IMR-90 (cell line): ENCODE results near the gene PTCD1. TPM values are rescaled to one million over a fixed set of nuclear protein-coding genes. Genes with fewer than 3 reads are reported as not detected.

Source experiments
- ATAC-seq: fragments of 200-7000 bp; cut with Tn5 transposase; 2 replicates; pipeline ENCODE4 v1.9.1; 2020; ENCODE audit warnings: low read depth, mild to moderate bottlenecking, moderate library complexity
- BruUV-seq: library from RNA; stranded (reverse); fragments of 400-500 nt; replicated peaks from 2 replicates; lab custom pipeline; 2021; lab: Mats Ljungman, UMichigan
- CTCF ChIA-PET: fragments of 300-600 bp; formaldehyde crosslinking; extraction: SDS; loops from one replicate; lab custom pipeline; 2021; ENCODE audit warnings: antibody characterized with exemption; lab: Yijun Ruan, JAX
- POLR2A ChIA-PET: fragments of 300-600 bp; sonication (Branson Sonifier 250); formaldehyde crosslinking; loops from one replicate; lab custom pipeline; 2022; ENCODE audit warnings: antibody characterized with exemption; ENCODE audit not compliant: unreplicated experiment; lab: Charles Lee
- DNase-seq: peaks from one replicate; pipeline ENCODE4 v3.0.0; 2013
- H2AFZ ChIP-seq: replicated peaks from 2 replicates; pipeline ENCODE3; 2013; ENCODE audit warnings: low read length, mild to moderate bottlenecking; ENCODE audit not compliant: poor library complexity
- H2AK5ac ChIP-seq: 2 replicates; pipeline ENCODE4 v1.6.1; 2013; ENCODE audit warnings: low read depth, low read length, inconsistent platforms
- H2AK9ac ChIP-seq: replicated peaks from 2 replicates; pipeline ENCODE3; 2013; ENCODE audit warnings: mild to moderate bottlenecking, low read depth, low read length, moderate library complexity; ENCODE audit not compliant: poor library complexity
- H2BK120ac ChIP-seq: 2 replicates; pipeline ENCODE4 v1.6.1; 2013; ENCODE audit warnings: low read depth, low read length, inconsistent platforms
- H2BK15ac ChIP-seq: 3 replicates; pipeline ENCODE4 v1.6.1; 2013; ENCODE audit warnings: low read depth, low read length, inconsistent platforms
- H2BK20ac ChIP-seq: 2 replicates; pipeline ENCODE4 v1.6.1; 2013; ENCODE audit warnings: low read depth, mild to moderate bottlenecking, inconsistent platforms, low read length, moderate library complexity
- H2BK5ac ChIP-seq: 2 replicates; pipeline ENCODE4 v1.6.1; 2013; ENCODE audit warnings: mild to moderate bottlenecking, low read depth, low read length, inconsistent platforms; ENCODE audit not compliant: poor library complexity, severe bottlenecking
- H3K14ac ChIP-seq: replicated peaks from 2 replicates; pipeline ENCODE4 v1.6.1; 2013; ENCODE audit warnings: low read depth, low read length, inconsistent platforms
- H3K18ac ChIP-seq: 2 replicates; pipeline ENCODE4 v1.6.1; 2013; ENCODE audit warnings: low read depth, low read length, control low read depth
- H3K23ac ChIP-seq: 2 replicates; pipeline ENCODE4 v1.6.1; 2013; ENCODE audit warnings: low read depth, low read length, inconsistent platforms
- H3K27ac ChIP-seq: 2 replicates; pipeline ENCODE4 v1.5.1; 2013; ENCODE audit warnings: mild to moderate bottlenecking, control low read depth, low read length; ENCODE audit not compliant: insufficient read depth
- H3K27me3 ChIP-seq: 2 replicates; pipeline ENCODE4 v1.6.1; 2013; ENCODE audit warnings: low read length; ENCODE audit not compliant: control insufficient read depth, insufficient read depth
- H3K36me3 ChIP-seq: 2 replicates; pipeline ENCODE4 v1.6.1; 2013; ENCODE audit warnings: low read length, mixed read lengths; ENCODE audit not compliant: control insufficient read depth, insufficient read depth
- H3K4ac ChIP-seq: 2 replicates; pipeline ENCODE4 v1.6.1; 2013; ENCODE audit warnings: low read depth, low read length, inconsistent platforms
- H3K4me1 ChIP-seq: 2 replicates; pipeline ENCODE4 v1.6.1; 2013; ENCODE audit warnings: low read length, mixed read lengths; ENCODE audit not compliant: control insufficient read depth, insufficient read depth
- H3K4me2 ChIP-seq: 2 replicates; pipeline ENCODE4 v1.6.1; 2013; ENCODE audit warnings: low read depth, mild to moderate bottlenecking, control low read depth, low read length, moderate library complexity
- H3K4me3 ChIP-seq: 2 replicates; pipeline ENCODE4 v1.5.1; 2013; ENCODE audit warnings: low read depth, mild to moderate bottlenecking, control low read depth, low read length, moderate library complexity; ENCODE audit not compliant: insufficient read depth
- H3K56ac ChIP-seq: 2 replicates; pipeline ENCODE4 v1.6.1; 2013; ENCODE audit warnings: low read length, inconsistent platforms; ENCODE audit not compliant: insufficient read depth; ENCODE audit errors: extremely low read depth
- H3K79me1 ChIP-seq, 2 experiments: 2 replicates each; pipeline ENCODE4 v1.6.1; 2013; ENCODE audit warnings: low read length in 2 of 2, inconsistent platforms in 1 of 2, low read depth in 1 of 2
- H3K9ac ChIP-seq: 2 replicates; pipeline ENCODE4 v1.6.1; 2013; ENCODE audit warnings: low read depth, low read length, control low read depth
- H3K9me1 ChIP-seq: 2 replicates; pipeline ENCODE4 v1.6.1; 2013; ENCODE audit warnings: low read length, inconsistent platforms; ENCODE audit not compliant: insufficient read depth
- H3K9me3 ChIP-seq: 2 replicates; pipeline ENCODE4 v1.6.1; 2013; ENCODE audit warnings: low read length; ENCODE audit not compliant: control insufficient read depth, insufficient read depth
- H4K20me1 ChIP-seq: 2 replicates; pipeline ENCODE4 v1.6.1; 2013; ENCODE audit warnings: low read length, inconsistent platforms; ENCODE audit not compliant: insufficient read depth
- H4K5ac ChIP-seq: 2 replicates; pipeline ENCODE4 v1.6.1; 2013; ENCODE audit warnings: mild to moderate bottlenecking, low read depth, low read length, control low read depth
- H4K8ac ChIP-seq, 2 experiments: 2 replicates each; pipeline ENCODE4 v1.6.1; 2013; ENCODE audit warnings: low read depth in 2 of 2, low read length in 2 of 2, control low read depth in 1 of 2, inconsistent platforms in 1 of 2
- H4K91ac ChIP-seq: 2 replicates; pipeline ENCODE4 v1.6.1; 2013; ENCODE audit warnings: low read depth, low read length, inconsistent platforms; ENCODE audit not compliant: insufficient read depth
- CTCF ChIP-seq: conservative IDR thresholded peaks from 2 replicates; pipeline ENCODE4 v1.5.1; 2012; ENCODE audit warnings: mild to moderate bottlenecking, low read depth, low read length, improper control_type of control experiment
- ELK1 ChIP-seq: fragments of 150-350 bp; IDR thresholded peaks from 2 replicates; pipeline ENCODE4 v1.6.1; 2016; ENCODE audit warnings: low read depth, mild to moderate bottlenecking, low read length, moderate library complexity, borderline replicate concordance
- RAD21 ChIP-seq: IDR thresholded peaks from 2 replicates; pipeline ENCODE4 v1.6.1; 2012; ENCODE audit warnings: low read length, improper control_type of control experiment
- WGBS, 2 experiments: methylation state at CpG; one replicate each; pipeline versions ENCODE4 v1.1.5 to v1.1.7; 2013; ENCODE audit warnings: missing lambda C conversion rate in 2 of 2; ENCODE audit not compliant: insufficient read length in 1 of 2; ENCODE audit errors: extremely low coverage in 2 of 2; 5-methylcytosine and 5-hydroxymethylcytosine counted together
- dilution Hi-C: fragments of 300-500 bp; cut with HindIII; formaldehyde crosslinking; loops from one replicate; pipeline ENCODE4 v1.14.3; 2018; ENCODE audit warnings: low sequenced_read_pairs; ENCODE audit not compliant: unreplicated experiment
- in situ Hi-C: fragments of 300-500 bp; cut with MboI; formaldehyde crosslinking; loops from 3 replicates; pipeline ENCODE4 v1.14.3; 2019; ENCODE audit warnings: low sequenced_read_pairs, inconsistent platforms, mixed read lengths
- intact Hi-C: fragments of 100-400 bp; cut with micrococcal nuclease; formaldehyde crosslinking; loops from 2 replicates; pipeline ENCODE4 v1.10.0; 2022
- polyA plus RNA-seq, 3 experiments: library from polyadenylated mRNA; depleted of rRNA; stranded (reverse); fragments of >200 nt; gene quantifications; 2 replicates each; pipeline ENCODE4 v1.2.3, GENCODE V29; 2012; ENCODE audit warnings: low replicate concordance in 1 of 3
- total RNA-seq: library from RNA; depleted of rRNA; stranded (reverse); fragments of >200 nt; gene quantifications from 2 replicates; pipeline ENCODE4 v1.2.3, GENCODE V29; 2012

The PTCD1 gene
- total and polyA plus RNA-seq, 2 of the 4 experiments (the other 2 are of a cell fraction), result 2.2 to 4.0 TPM

GRCh38 chr7:99459087-99459486, 20.5 kb upstream of the PTCD1 start:
- ATAC-seq, result peak; percentile 25
- Histone ChIP-seq H3K9me1 (peaks cover 6% of the 10 kb centered on the region; the same call in 1 of the 2 replicates), H2BK5ac (no peak overlapping the region), H2BK20ac (no peak overlapping the region), H2AFZ (no peak overlapping the region), H2AK9ac (no peak overlapping the region), H3K4me1 (no peaks in the 10 kb centered on the region), H3K14ac (no peak overlapping the region), H3K56ac (no peak overlapping the region), H3K9ac (no peak overlapping the region), H4K8ac (no peak overlapping the region), H4K20me1 (peaks cover 65% of the 10 kb centered on the region), H3K4ac (no peak overlapping the region), H3K27me3 (no peaks in the 10 kb centered on the region), H4K5ac (no peak overlapping the region), H3K27ac (no peak overlapping the region), H2AK5ac (no peak overlapping the region), H3K79me1 (peaks cover 19 to 74% of the 10 kb centered on the region in 2 experiments), H2BK120ac (no peak overlapping the region), H4K91ac (no peak overlapping the region), H3K36me3 (peaks cover 61% of the 10 kb centered on the region), H3K4me2 (no peak overlapping the region), H3K4me3 (no peak overlapping the region), H2BK15ac (no peak overlapping the region), H3K23ac (no peak overlapping the region), H3K18ac (no peak overlapping the region), H3K9me3 (no peaks in the 10 kb centered on the region)
- no peak for DNase-seq
- POLR2A ChIA-PET, result no interaction called here
- intact Hi-C loops (no loop called here), in situ Hi-C loops (no loop called here), dilution Hi-C loops (no loop called here)
- BruUV-seq, result no TSS peak
- peak; percentile 24; the same call in 1 of the 2 replicates for TF ChIP-seq CTCF
- no peak for TF ChIP-seq ELK1
- peak; percentile 22; the same call in 1 of the 2 replicates for TF ChIP-seq RAD21
- no CpG with 5 or more reads among the region's 8 CpGs for WGBS, 2 experiments
- CTCF ChIA-PET, result no interaction called here
